HepG2 (cell line): ENCODE data around the gene P2RY8. TPM values are rescaled to one million over a fixed set of nuclear protein-coding genes. Genes with fewer than 3 reads are reported as not detected.

Experiments
- ADNP ChIP-seq: sonication (generic); formaldehyde crosslinking; IDR thresholded peaks from 2 replicates; pipeline ENCODE4 v1.4.0; 2020; ENCODE audit warnings: missing genetic modification reagents
- ATF3 ChIP-seq: sonication (generic); formaldehyde crosslinking; IDR thresholded peaks from 2 replicates; pipeline ENCODE4 v1.4.0; 2020; ENCODE audit warnings: missing genetic modification reagents
- CENPT ChIP-seq: sonication (generic); formaldehyde crosslinking; IDR thresholded peaks from 2 replicates; pipeline ENCODE4 v1.8.0; 2022; ENCODE audit warnings: low read depth, mild to moderate bottlenecking, moderate library complexity, missing genetic modification reagents
- HOXD1 ChIP-seq: sonication (generic); formaldehyde crosslinking; IDR thresholded peaks from 2 replicates; pipeline ENCODE4 v1.5.0; 2020; ENCODE audit warnings: missing genetic modification reagents
- MEIS1 ChIP-seq: sonication (generic); formaldehyde crosslinking; IDR thresholded peaks from 2 replicates; pipeline ENCODE4 v1.9.0; 2021; ENCODE audit warnings: mild to moderate bottlenecking, missing genetic modification reagents, moderate library complexity, borderline replicate concordance
- NCOA5 ChIP-seq: sonication (generic); formaldehyde crosslinking; IDR thresholded peaks from 2 replicates; pipeline ENCODE4 v1.4.0; 2020; ENCODE audit warnings: missing genetic modification reagents
- NFYB ChIP-seq: sonication (generic); formaldehyde crosslinking; IDR thresholded peaks from 2 replicates; pipeline ENCODE4 v1.4.0; 2020; ENCODE audit warnings: missing genetic modification reagents
- PITX1 ChIP-seq: sonication (generic); formaldehyde crosslinking; IDR thresholded peaks from 2 replicates; pipeline ENCODE4 v1.5.1; 2020; ENCODE audit warnings: mild to moderate bottlenecking, missing genetic modification reagents
- SALL2 ChIP-seq: sonication (generic); formaldehyde crosslinking; IDR thresholded peaks from 2 replicates; pipeline ENCODE4 v1.8.1; 2023; ENCODE audit warnings: mild to moderate bottlenecking, missing genetic modification reagents, inconsistent platforms
- SETDB1 ChIP-seq: sonication (generic); formaldehyde crosslinking; IDR thresholded peaks from 2 replicates; pipeline ENCODE4 v1.5.1; 2020; ENCODE audit warnings: missing genetic modification reagents, mild to moderate bottlenecking, borderline replicate concordance
- SP5 ChIP-seq: IDR thresholded peaks from 2 replicates; pipeline ENCODE4 v1.6.1; 2016; ENCODE audit warnings: low read depth, borderline replicate concordance
- THAP8 ChIP-seq: sonication (generic); formaldehyde crosslinking; IDR thresholded peaks from 2 replicates; pipeline ENCODE4 v1.5.1; 2020; ENCODE audit warnings: missing genetic modification reagents, mild to moderate bottlenecking, borderline replicate concordance
- TIGD3 ChIP-seq: sonication (generic); formaldehyde crosslinking; IDR thresholded peaks from 2 replicates; pipeline ENCODE4 v1.5.1; 2020; ENCODE audit warnings: mild to moderate bottlenecking, missing genetic modification reagents, borderline replicate concordance
- ZMYM3 ChIP-seq: sonication (generic); formaldehyde crosslinking; IDR thresholded peaks from 2 replicates; pipeline ENCODE4 v1.5.1; 2020; ENCODE audit warnings: mild to moderate bottlenecking, missing genetic modification reagents
- ZNF24 ChIP-seq: fragments of 450-650 bp; IDR thresholded peaks from 2 replicates; pipeline ENCODE4 v1.6.1; 2017; ENCODE audit warnings: antibody characterized with exemption, mild to moderate bottlenecking
- ZNF639 ChIP-seq: conservative IDR thresholded peaks from 2 replicates; pipeline ENCODE4 v1.6.1; 2018; ENCODE audit warnings: missing genetic modification reagents
- ZNF687 ChIP-seq: sonication (generic); formaldehyde crosslinking; IDR thresholded peaks from 2 replicates; pipeline ENCODE4 v1.5.1; 2020; ENCODE audit warnings: mild to moderate bottlenecking, missing genetic modification reagents, moderate library complexity
- ZNF691 ChIP-seq: sonication (generic); formaldehyde crosslinking; IDR thresholded peaks from 2 replicates; pipeline ENCODE4 v1.4.0; 2020; ENCODE audit warnings: missing genetic modification reagents, low read depth, mild to moderate bottlenecking, borderline replicate concordance
- ZNF724P ChIP-seq: sonication (generic); formaldehyde crosslinking; IDR thresholded peaks from 2 replicates; pipeline ENCODE4 v1.8.0; 2022; ENCODE audit warnings: missing genetic modification reagents, borderline replicate concordance
- ZSCAN5A ChIP-seq: sonication (generic); formaldehyde crosslinking; IDR thresholded peaks from 2 replicates; pipeline ENCODE4 v1.8.0; 2022; ENCODE audit warnings: mild to moderate bottlenecking, missing genetic modification reagents, borderline replicate concordance
- polyA plus RNA-seq, 8 experiments: library from polyadenylated mRNA; depleted of rRNA in 3 of 8; stranded (reverse) in 7 of 8; unstranded in 1 of 8; fragments of >200 nt; fragmentation: Illumina TruSeq in 4 of 8; extraction: Trizol in 4 of 8; gene quantifications; 2 replicates each; pipeline versions ENCODE4 v1.2.1 to v1.2.3, GENCODE V29; 2011 to 2016; ENCODE audit warnings: low read depth in 4 of 8, missing spikeins in 1 of 8, mixed read lengths in 1 of 8; ENCODE audit not compliant: insufficient read depth in 1 of 8
- total RNA-seq, 5 experiments: library from RNA; depleted of rRNA; stranded (reverse); fragments of >200 nt; fragmentation: Illumina TruSeq; extraction: Trizol; gene quantifications; 2 replicates each; pipeline ENCODE4 v1.2.3, GENCODE V29; 2016; ENCODE audit warnings: low read depth in 1 of 5

Gene P2RY8
- total and polyA plus RNA-seq, 2 of the 13 experiments (the other 11 are each of a cell fraction or from before 2014, with no cell fraction given): 1.0 to 1.3 TPM

- 0 out of 2 replicates have a peak, but pooled peaks have one; percentile 39 for TF ChIP-seq ADNP (CRISPR knock-in tag)
- TF ChIP-seq MEIS1 (CRISPR knock-in tag): peak; percentile 53; the same call in 1 of the 2 replicates
- TF ChIP-seq ZSCAN5A: no peak
- no peak for TF ChIP-seq SETDB1 (CRISPR knock-in tag)
- TF ChIP-seq ZNF687: no peak
- TF ChIP-seq ATF3: no peak
- TF ChIP-seq TIGD3 (CRISPR knock-in tag): no peak
- no peak for TF ChIP-seq NCOA5 (CRISPR knock-in tag)
- no peak for TF ChIP-seq THAP8
- no peak for TF ChIP-seq ZNF639 (CRISPR knock-in tag)
- peak; percentile 39; the same call in 1 of the 2 replicates for TF ChIP-seq ZMYM3 (CRISPR knock-in tag)
- TF ChIP-seq ZNF24: peak; percentile 93
- TF ChIP-seq NFYB (CRISPR knock-in tag): no peak
- no peak for TF ChIP-seq ZNF724P (CRISPR knock-in tag)
- no peak for TF ChIP-seq PITX1
- TF ChIP-seq CENPT: no peak
- TF ChIP-seq SP5: peak; percentile 57; the same call in 1 of the 2 replicates
- TF ChIP-seq SALL2 (CRISPR knock-in tag): no peak
- no peak for TF ChIP-seq HOXD1
- TF ChIP-seq ZNF691: no peak
Observed at GRCh38 chrX:1491851-1492349, 45.1 kb downstream of the P2RY8 start (continued).
